HG03378 (cell line): ENCODE results near the gene ENOX2.
"Not testable (repeated sequence)": the region's sequence is repeated elsewhere in the genome, so short reads cannot be mapped to it uniquely, and the experiment has no call there.

Experiments
- ATAC-seq: cut with Tn5 transposase; IDR thresholded peaks from one replicate; pipeline ENCODE4 v1.9.1; 2021; ENCODE audit warnings: mild to moderate bottlenecking, moderate library complexity; ENCODE audit not compliant: unreplicated experiment

The ENOX2 gene

GRCh38 chrX:130902783-130903613 lies at the start of gene ENOX2:
ENOX2 (minus strand) TSS chrX:130903209; CDS start chrX:130703216, 199,993 bp downstream.
- peak; percentile 99 for ATAC-seq

GRCh38 chrX:130952266-130953043 lies 49.4 kb upstream of the ENOX2 start:
- peak; percentile 92 for ATAC-seq

DNA sequence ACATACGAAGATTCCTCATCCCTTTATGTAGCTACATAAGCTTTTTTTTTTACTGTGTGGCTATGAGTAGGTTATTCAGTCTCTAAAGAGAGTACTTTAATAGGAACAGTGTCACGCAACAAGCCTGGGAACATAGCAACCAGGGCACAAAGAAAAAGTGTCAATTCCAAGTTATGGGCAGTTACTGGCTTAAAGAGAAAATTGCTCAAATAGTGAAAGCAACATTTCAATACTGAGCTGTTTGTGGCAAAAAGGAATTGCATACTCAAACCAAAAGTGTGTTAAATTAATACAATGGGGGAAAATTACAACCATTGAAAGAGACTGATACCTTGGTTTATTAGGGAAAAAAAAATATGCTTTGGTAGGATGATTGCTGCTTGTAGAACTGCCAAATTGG lies 41.2 kb upstream of the ENOX2 start:
- ATAC-seq = no peak

- ATAC-seq = no peak
Observed at GRCh38 chrX:130937101-130937500, 34.1 kb upstream of the ENOX2 start.

GRCh38 chrX:130933358-130933757 lies 30.3 kb upstream of the ENOX2 start:
- ATAC-seq = no peak

- not testable (repeated sequence) for ATAC-seq
Observed at GRCh38 chrX:130920405-130920804, 17.4 kb upstream of the ENOX2 start.

GRCh38 chrX:130919676-130920075 lies 16.7 kb upstream of the ENOX2 start:
- ATAC-seq = not testable (repeated sequence)

GRCh38 chrX:130918498-130918897 lies 15.5 kb upstream of the ENOX2 start:
- ATAC-seq = not testable (repeated sequence)

GRCh38 chrX:130916636-130917422 lies 13.8 kb upstream of the ENOX2 start:
- ATAC-seq = no peak

DNA sequence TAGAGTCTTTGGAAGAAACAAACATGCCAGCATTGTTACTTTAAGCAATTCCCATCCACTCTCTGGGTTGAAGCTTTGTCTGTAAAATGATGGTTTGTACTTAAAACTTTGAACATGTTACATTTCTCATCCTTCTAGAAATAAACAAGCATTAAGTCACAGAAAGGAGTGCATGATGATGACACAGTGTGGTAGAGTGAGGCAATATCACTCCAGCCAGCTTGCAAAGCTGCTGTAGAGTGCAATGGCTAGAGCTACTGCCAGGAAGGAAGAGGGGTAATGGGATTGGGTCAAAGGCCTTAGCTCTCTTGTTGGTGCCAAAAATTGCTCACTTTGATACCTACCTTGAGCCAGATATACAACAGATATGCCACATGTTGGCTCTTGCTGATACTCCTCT lies 12.3 kb upstream of the ENOX2 start:
- ATAC-seq = no peak

DNA sequence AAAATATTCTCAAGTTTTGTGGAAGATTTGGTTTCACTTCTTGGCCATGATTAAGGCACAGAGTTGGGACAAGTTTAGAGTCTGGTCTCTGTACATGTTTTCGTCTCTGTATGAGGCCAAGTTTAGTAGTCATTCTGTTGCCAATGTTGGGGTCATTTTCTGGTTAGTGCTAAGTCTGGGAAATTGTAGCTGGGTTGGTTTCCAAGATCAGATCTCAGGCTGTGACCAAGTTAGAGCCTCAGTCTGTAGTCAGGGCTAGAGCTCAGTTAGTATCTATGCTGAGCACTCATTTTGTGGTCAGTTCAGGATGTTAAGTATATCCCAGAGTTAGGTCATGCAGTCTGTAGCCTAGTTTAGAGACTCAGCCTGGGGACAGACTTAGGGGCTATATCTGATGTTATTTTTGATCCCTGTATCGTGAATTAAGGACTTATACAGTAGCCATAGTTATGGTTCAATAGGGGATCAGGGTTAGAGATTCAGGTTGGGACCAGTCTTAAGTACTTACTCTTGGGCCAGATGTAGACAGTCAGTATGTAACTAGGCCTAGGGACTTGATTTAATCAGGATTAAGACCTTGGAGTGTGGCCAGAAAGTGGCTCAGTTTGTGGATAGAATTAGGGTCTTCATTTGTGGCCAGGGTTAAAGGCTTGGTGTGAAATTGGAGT lies 6.6 kb upstream of the ENOX2 start:
- ATAC-seq = no peak

DNA sequence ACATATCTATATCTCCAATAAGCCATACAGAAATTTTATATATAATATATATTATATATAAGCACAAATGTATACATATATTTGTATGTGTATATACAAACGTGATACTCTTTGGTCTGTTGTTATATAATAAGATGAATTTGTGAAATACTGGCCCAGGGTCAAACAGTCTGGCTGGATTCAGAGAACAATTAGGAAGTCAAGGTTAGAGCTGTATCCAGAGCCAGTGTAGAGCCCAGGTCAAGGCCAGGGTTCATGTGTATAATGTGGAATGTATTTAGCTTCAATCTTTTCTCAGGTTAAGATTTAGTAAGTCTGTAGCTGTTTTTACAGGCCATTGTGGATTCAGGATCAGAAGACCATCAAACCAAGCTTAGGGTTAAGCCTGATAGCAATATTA lies 3.8 kb upstream of the ENOX2 start:
- ATAC-seq = no peak

DNA sequence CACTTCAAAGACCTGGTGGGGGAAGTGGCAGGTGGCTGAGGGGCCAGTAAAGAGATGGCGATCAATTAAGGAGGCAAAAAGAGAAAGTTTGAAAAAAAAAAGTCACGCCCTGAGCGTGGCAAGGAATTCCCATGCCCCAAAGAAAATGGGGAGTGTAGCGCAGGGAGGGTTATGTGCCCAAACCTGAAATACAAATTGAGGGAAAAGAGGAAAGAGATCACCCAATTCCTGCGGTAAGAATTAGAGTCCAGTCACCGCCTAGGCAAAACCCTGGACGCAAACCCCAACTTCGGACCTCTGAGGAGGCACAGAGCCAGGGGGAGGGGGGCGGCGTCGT lies 595 bp downstream of the ENOX2 start:
- no peak for ATAC-seq

- ATAC-seq = no peak
Observed at GRCh38 chrX:130896802-130897501, 6.1 kb downstream of the ENOX2 start.

DNA sequence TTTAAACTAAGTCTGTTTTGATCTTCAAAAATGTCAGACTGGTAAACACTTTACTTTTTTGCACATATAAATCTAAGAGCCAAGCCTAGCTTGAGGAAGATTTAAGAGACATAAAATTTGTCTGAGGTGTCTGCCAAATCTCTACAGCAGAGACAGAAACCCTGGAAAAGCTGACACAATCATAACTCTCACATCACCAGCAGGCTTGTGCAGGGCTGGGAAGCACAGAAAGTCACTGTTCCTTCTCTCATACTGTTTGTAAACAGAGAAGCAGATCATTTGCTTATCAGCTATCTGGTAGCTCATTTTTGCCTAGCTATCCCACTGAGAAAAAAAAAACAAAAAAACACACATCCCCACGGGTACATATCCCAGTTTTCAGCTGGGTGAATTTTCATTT lies 7.0 kb downstream of the ENOX2 start:
- ATAC-seq = no peak

GRCh38 chrX:130895299-130895698 lies 7.7 kb downstream of the ENOX2 start:
- no peak for ATAC-seq

DNA sequence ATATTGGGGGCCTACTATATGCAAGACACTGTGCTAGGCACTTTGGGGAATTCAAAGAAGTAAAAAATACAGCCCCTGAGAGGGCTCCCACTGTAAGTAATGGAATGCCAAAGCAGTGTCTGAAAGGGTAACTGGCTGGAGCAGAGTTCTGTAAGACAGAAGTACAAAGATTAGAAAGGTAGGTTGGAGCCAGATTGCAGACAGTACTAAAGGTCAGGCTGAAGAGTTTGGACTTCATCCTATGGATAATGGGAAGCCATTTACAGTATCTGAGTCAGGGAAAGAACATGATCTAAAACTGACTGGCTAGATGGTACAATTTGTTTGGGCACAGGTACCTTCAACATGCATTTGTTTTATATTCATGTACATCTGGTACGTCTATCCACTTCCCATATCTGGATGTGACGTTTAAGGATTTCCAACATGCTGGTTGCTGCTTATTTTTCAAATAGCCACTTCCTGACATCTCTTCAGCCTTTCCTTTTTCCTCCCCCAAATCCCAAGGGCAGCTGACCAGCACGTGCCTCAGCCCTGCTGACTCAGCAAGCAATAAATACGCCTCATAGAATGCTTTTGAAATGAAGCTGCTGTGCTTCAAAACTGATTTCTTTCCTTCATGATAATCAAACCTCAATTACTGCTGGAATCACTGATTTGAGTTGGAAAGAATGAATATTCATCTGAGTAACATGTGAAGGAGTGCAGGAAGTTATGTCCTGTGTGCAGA lies 9.5 kb downstream of the ENOX2 start:
- ATAC-seq = no peak

- ATAC-seq = no peak
Observed at GRCh38 chrX:130887376-130887775, 15.6 kb downstream of the ENOX2 start.

DNA sequence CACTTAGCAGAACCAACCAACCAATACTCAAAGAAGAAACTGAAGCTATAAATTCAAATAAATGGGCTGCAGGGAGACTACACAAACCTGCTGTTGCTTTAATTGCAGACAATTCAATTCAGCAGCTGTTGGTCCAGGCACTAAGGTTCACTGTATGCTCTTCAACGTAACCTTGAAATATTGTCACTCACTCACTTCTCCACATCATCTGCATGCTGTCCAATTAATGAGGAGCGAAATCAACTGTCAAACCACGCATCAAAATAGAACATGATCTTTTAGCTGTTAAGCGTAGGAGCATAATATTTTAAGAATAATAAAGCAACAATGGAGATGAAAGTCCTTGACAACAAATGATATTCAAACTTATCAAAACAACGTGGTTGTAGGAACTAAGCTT lies 17.0 kb downstream of the ENOX2 start:
- ATAC-seq = no peak

- ATAC-seq = no peak
Observed at GRCh38 chrX:130885508-130885907, 17.5 kb downstream of the ENOX2 start.
